B cell (primary cell): ENCODE results near the gene PRR23E. TPM values are rescaled to one million over a fixed set of nuclear protein-coding genes. Genes with fewer than 3 reads are reported as not detected.

Experiments
- ATAC-seq: fragments of 200-7000 bp; cut with Tn5 transposase; one replicate; pipeline ENCODE4 v1.10.0; 2021; ENCODE audit warnings: low read depth, mild to moderate bottlenecking, moderate number of reproducible peaks, moderate library complexity
- CTCF ChIA-PET: fragments of 350-600 bp; sonication (Branson Sonifier 250); formaldehyde crosslinking; loops from one replicate; lab custom pipeline; 2021; ENCODE audit warnings: antibody characterized with exemption, inconsistent platforms; lab: Charles Lee
- POLR2A ChIA-PET: fragments of 350-600 bp; sonication (Branson Sonifier 250); formaldehyde crosslinking; loops from one replicate; lab custom pipeline; 2021; ENCODE audit warnings: antibody characterized with exemption; lab: Charles Lee
- DNase-seq: peaks from one replicate; pipeline ENCODE4 v3.0.0; 2013
- H2AFZ ChIP-seq: 2 replicates; pipeline ENCODE4 v1.6.1; 2012; ENCODE audit warnings: mild to moderate bottlenecking, low read depth, low read length; ENCODE audit not compliant: insufficient read depth, poor library complexity, severe bottlenecking
- H3K27ac ChIP-seq, 2 donors: 1 replicate in 1 of 2; 2 replicates in 1 of 2; pipeline ENCODE4 v1.5.1; 2012 to 2013; ENCODE audit warnings: low read length in 2 of 2, mild to moderate bottlenecking in 2 of 2, moderate library complexity in 1 of 2
- H3K27me3 ChIP-seq, 4 experiments: fragments of 200-600 bp in 1 of 4; sonication (generic) in 1 of 4; replicated peaks in 1 of 4; 1 replicate in 2 of 4; 2 replicates in 2 of 4; pipeline versions ENCODE4 v1.6.1 to v1.7.0; 2013 to 2016; ENCODE audit warnings: low read length in 3 of 4, mild to moderate bottlenecking in 2 of 4, mixed read lengths in 1 of 4, moderate library complexity in 1 of 4; ENCODE audit not compliant: insufficient read depth in 4 of 4, control insufficient read depth in 3 of 4; ENCODE audit errors: control extremely low read depth in 1 of 4
- H3K36me3 ChIP-seq, 2 experiments: replicated peaks in 1 of 2; 1 replicate in 1 of 2; 2 replicates in 1 of 2; pipeline versions ENCODE4 v1.6.1 to v1.7.1; 2013; ENCODE audit warnings: low read length in 1 of 2; ENCODE audit not compliant: insufficient read depth in 2 of 2, control insufficient read depth in 1 of 2; ENCODE audit errors: control extremely low read depth in 1 of 2, extremely low read depth in 1 of 2
- H3K4me1 ChIP-seq, 2 donors: fragments of 200-600 bp in 1 of 2; sonication (generic) in 1 of 2; 1 replicate in 1 of 2; 2 replicates in 1 of 2; pipeline versions ENCODE4 v1.5.1 to v1.6.1; 2013 to 2017; ENCODE audit warnings: low read length in 2 of 2; ENCODE audit not compliant: control insufficient read depth in 2 of 2, insufficient read depth in 2 of 2
- H3K4me2 ChIP-seq: replicated peaks from 2 replicates; pipeline ENCODE3; 2012; ENCODE audit warnings: mild to moderate bottlenecking, low read depth, low read length; ENCODE audit not compliant: poor library complexity, severe bottlenecking
- H3K4me3 ChIP-seq, 5 experiments: fragments of 200-600 bp in 1 of 5; sonication (generic) in 1 of 5; 1 replicate in 3 of 5; 2 replicates in 2 of 5; pipeline versions ENCODE4 v1.5.1 to v1.7.0; 2011 to 2016; ENCODE audit warnings: low read length in 4 of 5, mild to moderate bottlenecking in 4 of 5, low read depth in 2 of 5, control low read depth in 1 of 5, moderate library complexity in 1 of 5; ENCODE audit not compliant: insufficient read depth in 1 of 5; ENCODE audit errors: control extremely low read depth in 1 of 5, extremely low read depth in 1 of 5
- H3K79me2 ChIP-seq: fragments of 200-600 bp; sonication (generic); one replicate; pipeline ENCODE4 v1.6.0; 2016; ENCODE audit warnings: low read length; ENCODE audit not compliant: control insufficient read depth, insufficient read depth
- H3K9ac ChIP-seq: fragments of 200-600 bp; sonication (generic); 2 replicates; pipeline ENCODE4 v1.6.1; 2017; ENCODE audit warnings: mild to moderate bottlenecking, low read length, moderate library complexity
- H3K9me3 ChIP-seq, 3 donors: one replicate each; pipeline versions ENCODE4 v1.6.1 to v1.7.1; 2013; ENCODE audit warnings: low read length in 2 of 3; ENCODE audit not compliant: control insufficient read depth in 2 of 3, insufficient read depth in 1 of 3; ENCODE audit errors: control extremely low read depth in 1 of 3
- H4K20me1 ChIP-seq: 2 replicates; pipeline ENCODE4 v1.6.0; 2012; ENCODE audit warnings: mild to moderate bottlenecking, low read length; ENCODE audit not compliant: insufficient read depth, control insufficient read depth, poor library complexity, severe bottlenecking
- H3K27ac Mint-ChIP-seq: one replicate; pipeline ENCODE4 v1.8.0; 2021; ENCODE audit warnings: mixed read lengths
- H3K27me3 Mint-ChIP-seq: one replicate; pipeline ENCODE4 v1.8.0; 2021; ENCODE audit warnings: mixed read lengths
- H3K4me1 Mint-ChIP-seq: one replicate; pipeline ENCODE4 v1.8.0; 2021; ENCODE audit warnings: mixed read lengths
- H3K4me3 Mint-ChIP-seq: one replicate; pipeline ENCODE4 v1.8.0; 2021; ENCODE audit warnings: mixed read lengths
- H3K9me3 Mint-ChIP-seq: one replicate; pipeline ENCODE4 v1.8.0; 2022; ENCODE audit warnings: mixed read lengths; ENCODE audit not compliant: insufficient read depth
- CTCF ChIP-seq: fragments of 200-600 bp; IDR thresholded peaks from one replicate; pipeline ENCODE4 v1.8.0; 2022; ENCODE audit warnings: antibody characterized with exemption, mild to moderate bottlenecking
- EZH2 ChIP-seq: IDR thresholded peaks from 2 replicates; pipeline ENCODE4 v1.6.1; 2012; ENCODE audit warnings: borderline replicate concordance, low read depth, mild to moderate bottlenecking, moderate library complexity, low read length; ENCODE audit not compliant: insufficient read depth, poor library complexity, severe bottlenecking
- WGBS: methylation state at CpG from one replicate; pipeline ENCODE4 v1.1.5; 2013; ENCODE audit warnings: missing lambda C conversion rate; ENCODE audit not compliant: insufficient coverage; 5-methylcytosine and 5-hydroxymethylcytosine counted together
- intact Hi-C: fragments of 100-400 bp; cut with micrococcal nuclease; formaldehyde crosslinking; loops from one replicate; pipeline ENCODE4 v1.10.0; 2022
- polyA plus RNA-seq: library from polyadenylated mRNA; depleted of rRNA; stranded (reverse); fragments of >200 nt; gene quantifications from 2 replicates; pipeline ENCODE4 v1.2.3, GENCODE V29; 2012
- total RNA-seq, 2 donors: library from RNA; stranded (reverse); fragments of 120-200 nt in 1 of 2; gene quantifications; 1 replicate in 1 of 2; 2 replicates in 1 of 2; pipeline versions ENCODE4 v1.2.3 to v1.2.4, GENCODE V29; 2013 to 2022

PRR23E gene
- total and polyA plus RNA-seq, 2 donors (not counting 1 experiment from before 2014, with no cell fraction given): not detected

DNA sequence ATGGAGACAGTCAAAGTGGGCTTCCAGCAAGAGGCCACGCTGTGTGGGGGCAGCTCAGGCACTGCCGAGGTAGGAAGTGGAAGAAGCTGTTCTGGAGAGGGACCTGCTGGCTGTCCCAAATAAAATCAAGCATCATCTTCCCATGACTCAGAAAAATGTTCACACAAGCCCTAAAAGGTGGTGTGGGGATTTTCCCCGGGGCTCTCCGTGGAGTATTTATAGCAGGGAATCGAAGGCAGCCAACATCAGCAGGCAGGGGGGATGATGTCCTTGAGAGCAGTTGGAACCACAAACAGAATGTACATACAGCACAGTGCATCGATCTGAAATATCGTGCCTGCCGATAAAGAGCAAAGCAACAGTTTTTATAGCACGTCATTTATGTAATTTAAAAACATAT is 27.6 kb downstream of the PRR23E start:
- no peak overlapping the region for H3K9ac ChIP-seq
- intact Hi-C loops: no loop called here
- H3K4me3 ChIP-seq: no peak overlapping the region
- POLR2A ChIA-PET: no interaction called here
- 100% methylated on average over 1 of the region's 9 CpGs for WGBS
- no peak overlapping the region for H2AFZ ChIP-seq
- peaks cover 0 to 14% (median 0%) of the 10 kb centered on the region in 3 donors for H3K9me3 ChIP-seq
- H3K27ac ChIP-seq: no peak overlapping the region
- TF ChIP-seq CTCF (no peak), EZH2 (no peak)
- peaks cover 6% of the 10 kb centered on the region for H3K9me3 Mint-ChIP-seq
- H4K20me1 ChIP-seq: no peaks in the 10 kb centered on the region
- DNase-seq (no peak), ATAC-seq (no peak)
- no peak overlapping the region for H3K27ac Mint-ChIP-seq
- H3K27me3 ChIP-seq: no peaks in the 10 kb centered on the region
- H3K4me2 ChIP-seq: no peak overlapping the region
- no peaks in the 10 kb centered on the region for H3K4me1 Mint-ChIP-seq
- H3K4me3 Mint-ChIP-seq: no peak overlapping the region
- CTCF ChIA-PET: no interaction called here
- H3K79me2 ChIP-seq: no peaks in the 10 kb centered on the region
- no peaks in the 10 kb centered on the region for H3K4me1 ChIP-seq
- H3K27me3 Mint-ChIP-seq: peaks cover 12% of the 10 kb centered on the region
- H3K36me3 ChIP-seq: no peaks in the 10 kb centered on the region

DNA sequence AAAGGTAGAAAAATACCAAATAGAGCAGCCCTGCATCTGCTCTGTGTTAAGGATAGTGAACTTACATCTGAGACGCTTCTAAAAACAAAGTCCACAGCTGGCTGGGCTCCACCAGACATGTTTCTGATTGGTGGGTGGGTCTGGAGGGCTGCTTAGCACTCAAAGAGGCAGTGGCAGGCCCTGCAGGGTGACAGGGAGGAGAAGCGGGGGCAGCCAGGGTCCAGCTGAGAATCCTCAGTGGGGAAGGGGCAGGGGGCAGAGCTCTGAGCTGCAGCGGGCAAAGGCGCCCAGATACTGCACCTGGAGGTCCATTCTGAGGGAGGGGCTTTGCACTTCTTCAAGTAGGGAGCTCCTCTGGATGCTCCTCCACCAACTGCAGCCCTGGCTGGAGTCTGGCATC is 28.1 kb downstream of the PRR23E start:
- no peaks in the 10 kb centered on the region for H3K4me1 ChIP-seq
- no peak for TF ChIP-seq CTCF
- TF ChIP-seq EZH2: no peak
- H3K4me3 ChIP-seq: no peak overlapping the region
- DNase-seq (no peak), ATAC-seq (no peak)
- no peak overlapping the region for H3K4me2 ChIP-seq
- intact Hi-C loops: no loop called here
- no peak overlapping the region for H3K27ac ChIP-seq
- H3K9me3 ChIP-seq: peaks cover 0 to 17% (median 0%) of the 10 kb centered on the region in 3 donors
- H4K20me1 ChIP-seq: no peaks in the 10 kb centered on the region
- no peaks in the 10 kb centered on the region for H3K4me1 Mint-ChIP-seq
- 90% methylated on average over 4 of the region's 4 CpGs for WGBS
- H3K27me3 Mint-ChIP-seq: peaks cover 10% of the 10 kb centered on the region
- H3K9me3 Mint-ChIP-seq: peaks cover 6% of the 10 kb centered on the region
- ChIA-PET POLR2A (no interaction called here), CTCF (no interaction called here)
- H3K27ac Mint-ChIP-seq: no peak overlapping the region
- no peaks in the 10 kb centered on the region for H3K79me2 ChIP-seq
- H3K4me3 Mint-ChIP-seq: no peak overlapping the region
- no peaks in the 10 kb centered on the region for H3K27me3 ChIP-seq
- no peaks in the 10 kb centered on the region for H3K36me3 ChIP-seq
- H2AFZ ChIP-seq: no peak overlapping the region
- no peak overlapping the region for H3K9ac ChIP-seq
